Fibroblast of lung (primary cell): ENCODE data around the gene MAD2L1BP. TPM values are rescaled to one million over a fixed set of nuclear protein-coding genes. Genes with fewer than 3 reads are reported as not detected.

Source experiments
- DNase-seq, 2 donors: peaks; one replicate each; pipeline versions ENCODE4 v3.0.0 to v3.0.0-alpha.2; 2010; ENCODE audit warnings: low read depth in 2 of 2
- H2AFZ ChIP-seq: 2 replicates; pipeline ENCODE4 v1.5.1; 2012; ENCODE audit warnings: low read length, control low read depth, inconsistent platforms
- H3K27ac ChIP-seq: 2 replicates; pipeline ENCODE4 v1.5.1; 2011; ENCODE audit warnings: low read length, control low read depth; ENCODE audit not compliant: insufficient read depth
- H3K27me3 ChIP-seq: 2 replicates; pipeline ENCODE4 v1.5.1; 2011; ENCODE audit warnings: mild to moderate bottlenecking, low read length; ENCODE audit not compliant: control insufficient read depth, insufficient read depth
- H3K36me3 ChIP-seq: 2 replicates; pipeline ENCODE4 v1.5.1; 2011; ENCODE audit warnings: low read length; ENCODE audit not compliant: control insufficient read depth, insufficient read depth
- H3K4me1 ChIP-seq: 2 replicates; pipeline ENCODE4 v1.5.1; 2011; ENCODE audit warnings: low read length; ENCODE audit not compliant: control insufficient read depth, insufficient read depth; ENCODE audit errors: extremely low read depth
- H3K4me2 ChIP-seq: 2 replicates; pipeline ENCODE4 v1.5.1; 2011; ENCODE audit warnings: low read length, control low read depth; ENCODE audit not compliant: insufficient read depth; ENCODE audit errors: extremely low read depth
- H3K4me3 ChIP-seq, 4 experiments: fragments of 200-600 bp in 1 of 4; sonication (generic) in 1 of 4; replicated peaks in 1 of 4; 2 replicates each; pipeline ENCODE4 v1.5.1; 2011 to 2016; ENCODE audit warnings: low read length in 4 of 4, low read depth in 3 of 4, mild to moderate bottlenecking in 3 of 4, control low read depth in 2 of 4, inconsistent platforms in 1 of 4, mixed read lengths in 1 of 4; ENCODE audit not compliant: insufficient read depth in 1 of 4; ENCODE audit errors: control extremely low read depth in 1 of 4
- H3K79me2 ChIP-seq: 2 replicates; pipeline ENCODE4 v1.5.1; 2012; ENCODE audit warnings: mild to moderate bottlenecking, low read length, inconsistent platforms; ENCODE audit not compliant: control insufficient read depth, insufficient read depth
- H3K9ac ChIP-seq: 2 replicates; pipeline ENCODE4 v1.5.1; 2011; ENCODE audit warnings: mild to moderate bottlenecking, low read length, control low read depth; ENCODE audit not compliant: insufficient read depth
- H3K9me3 ChIP-seq: 2 replicates; pipeline ENCODE4 v1.5.1; 2012; ENCODE audit warnings: low read depth, low read length; ENCODE audit not compliant: control insufficient read depth, insufficient read depth
- H4K20me1 ChIP-seq: 2 replicates; pipeline ENCODE4 v1.5.1; 2011; ENCODE audit warnings: low read length; ENCODE audit not compliant: control insufficient read depth, insufficient read depth; ENCODE audit errors: extremely low read depth
- EZH2 ChIP-seq: IDR thresholded peaks from 2 replicates; pipeline ENCODE4 v1.5.1; 2012; ENCODE audit warnings: low read length, control low read depth, mild to moderate bottlenecking; ENCODE audit errors: missing control alignments
- polyA plus RNA-seq, 2 donors: library from polyadenylated mRNA; depleted of rRNA in 1 of 2; stranded (reverse) in 1 of 2; unstranded in 1 of 2; fragments of >200 nt; gene quantifications; 2 replicates each; pipeline ENCODE4 v1.2.1, GENCODE V29; 2011 to 2012; ENCODE audit warnings: missing spikeins in 1 of 2
- total RNA-seq: library from RNA; depleted of rRNA; stranded (reverse); fragments of >200 nt; gene quantifications from 2 replicates; pipeline ENCODE4 v1.2.1, GENCODE V29; 2014
- TF ChIP-seq, protein P1 (sequence below), 2 donors: IDR thresholded peaks in 1 of 2; conservative IDR thresholded peaks in 1 of 2; 1 replicate in 1 of 2; 2 replicates in 1 of 2; pipeline ENCODE4 v1.5.1; 2011 to 2012; ENCODE audit warnings: low read length in 2 of 2, control low read depth in 1 of 2, inconsistent platforms in 1 of 2, low read depth in 1 of 2, mild to moderate bottlenecking in 1 of 2

Gene MAD2L1BP
- total and polyA plus RNA-seq, 2 donors (not counting 1 experiment from before 2014, with no cell fraction given), result 19.2 to 34.5 TPM

DNA sequence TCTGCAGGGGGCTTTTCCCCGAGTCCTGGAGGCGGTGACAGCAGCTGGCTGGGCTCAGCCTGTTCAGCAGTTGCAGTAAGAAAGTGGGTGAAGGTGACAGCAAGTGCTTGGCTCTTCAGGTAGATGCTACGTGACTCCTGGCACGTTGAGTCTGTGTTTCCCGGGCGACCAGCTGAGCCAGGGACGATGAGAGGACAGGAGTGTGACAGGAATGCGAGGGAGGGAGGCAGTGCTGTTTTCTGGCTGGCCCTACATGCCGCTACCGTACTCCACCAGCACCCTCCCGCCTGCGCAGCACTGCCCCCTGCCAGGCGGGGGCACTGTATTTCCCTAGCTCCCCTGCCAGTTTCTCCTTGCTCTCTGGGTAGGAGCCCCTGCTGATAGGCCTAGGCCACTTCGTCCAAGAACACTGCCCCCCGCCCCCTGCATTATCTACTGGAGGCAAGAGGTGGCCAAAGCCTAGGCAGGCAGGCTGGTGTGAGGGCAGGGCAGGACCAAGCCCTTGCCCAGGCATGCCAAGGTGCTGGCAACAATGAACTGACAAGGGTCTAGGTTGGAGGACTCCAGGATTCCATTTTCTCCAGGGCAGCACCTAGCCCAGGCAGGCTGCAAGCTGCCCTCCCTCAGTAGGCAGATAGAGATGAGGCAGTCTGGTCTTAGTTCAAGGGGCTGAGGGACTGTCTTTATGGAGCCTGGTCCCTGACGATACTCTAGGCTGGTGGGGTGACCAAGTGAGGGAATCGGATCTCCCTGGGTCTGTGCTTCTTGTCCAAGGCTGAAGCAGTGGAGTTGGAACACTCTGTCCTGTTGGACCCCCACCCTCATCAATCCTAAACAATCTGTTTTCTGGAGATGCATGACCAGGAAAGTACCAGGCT, 32.8 kb downstream of the MAD2L1BP start:
- Histone ChIP-seq H3K4me3 (no peak overlapping the region), H3K79me2 (no peaks in the 10 kb centered on the region), H3K4me1 (peaks cover 9% of the 10 kb centered on the region), H4K20me1 (peaks cover 2% of the 10 kb centered on the region), H3K27ac (no peak overlapping the region), H3K9me3 (no peaks in the 10 kb centered on the region), H3K4me2 (no peak overlapping the region), H3K9ac (no peak overlapping the region), H2AFZ (no peak overlapping the region), H3K36me3 (peaks cover 14% of the 10 kb centered on the region), H3K27me3 (no peaks in the 10 kb centered on the region)
- DNase-seq, result peak; percentile 48 to 54
- TF ChIP-seq, protein P1, sequence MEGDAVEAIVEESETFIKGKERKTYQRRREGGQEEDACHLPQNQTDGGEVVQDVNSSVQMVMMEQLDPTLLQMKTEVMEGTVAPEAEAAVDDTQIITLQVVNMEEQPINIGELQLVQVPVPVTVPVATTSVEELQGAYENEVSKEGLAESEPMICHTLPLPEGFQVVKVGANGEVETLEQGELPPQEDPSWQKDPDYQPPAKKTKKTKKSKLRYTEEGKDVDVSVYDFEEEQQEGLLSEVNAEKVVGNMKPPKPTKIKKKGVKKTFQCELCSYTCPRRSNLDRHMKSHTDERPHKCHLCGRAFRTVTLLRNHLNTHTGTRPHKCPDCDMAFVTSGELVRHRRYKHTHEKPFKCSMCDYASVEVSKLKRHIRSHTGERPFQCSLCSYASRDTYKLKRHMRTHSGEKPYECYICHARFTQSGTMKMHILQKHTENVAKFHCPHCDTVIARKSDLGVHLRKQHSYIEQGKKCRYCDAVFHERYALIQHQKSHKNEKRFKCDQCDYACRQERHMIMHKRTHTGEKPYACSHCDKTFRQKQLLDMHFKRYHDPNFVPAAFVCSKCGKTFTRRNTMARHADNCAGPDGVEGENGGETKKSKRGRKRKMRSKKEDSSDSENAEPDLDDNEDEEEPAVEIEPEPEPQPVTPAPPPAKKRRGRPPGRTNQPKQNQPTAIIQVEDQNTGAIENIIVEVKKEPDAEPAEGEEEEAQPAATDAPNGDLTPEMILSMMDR (conservative IDR thresholded peaks at IDR 0.05 in 1 of 2, IDR thresholded peaks at IDR 0.05 in 1 of 2; ENCODE audit: low read depth in 1 of 2, low read length in 2 of 2), result peak; percentile 52 to 61
- no peak for TF ChIP-seq EZH2

DNA sequence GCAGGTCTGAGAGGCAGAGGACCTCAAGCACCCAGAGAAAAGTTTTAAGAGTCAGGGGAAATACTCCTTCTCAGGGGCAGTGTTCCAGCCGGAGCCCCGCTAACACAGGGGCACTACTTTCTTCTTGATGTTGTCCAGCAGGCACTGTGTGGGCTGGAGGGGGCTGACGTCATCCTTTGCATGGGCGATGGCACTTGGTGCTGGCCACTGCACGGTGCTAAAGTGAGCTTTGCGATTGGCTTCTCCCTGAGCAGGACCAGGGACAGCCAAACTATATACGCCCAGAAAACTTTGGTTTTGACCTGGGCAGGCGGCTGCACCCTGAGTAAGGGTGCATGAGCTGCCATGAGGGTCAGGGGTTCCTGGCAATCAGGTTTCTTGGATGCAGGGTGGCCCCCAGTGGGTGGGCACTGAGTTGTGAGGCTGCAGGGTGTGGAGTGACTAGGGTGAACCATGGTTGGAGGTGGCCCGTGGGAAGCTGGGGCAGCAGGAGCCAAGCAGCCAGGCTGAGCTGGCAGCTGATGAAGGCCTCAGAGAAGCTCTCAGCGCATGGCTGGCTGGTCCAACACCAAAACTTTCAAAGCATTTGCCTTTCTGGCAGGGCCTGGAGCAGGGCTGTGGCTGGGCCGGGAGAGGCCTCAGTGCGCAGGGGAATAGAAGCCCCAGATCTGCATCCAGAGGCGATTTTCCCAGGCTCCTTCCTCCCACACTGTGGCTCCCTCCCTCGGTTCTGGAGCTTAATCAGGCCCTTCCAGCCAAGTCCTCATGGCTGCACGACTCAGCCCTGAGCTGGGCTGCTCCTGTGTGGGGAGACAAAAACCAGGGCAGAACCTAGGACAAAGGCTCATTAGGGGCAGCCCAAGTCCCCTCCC, 33.6 kb downstream of the MAD2L1BP start:
- no peaks in the 10 kb centered on the region for H3K9me3 ChIP-seq
- no peak overlapping the region for H3K9ac ChIP-seq
- DNase-seq, result peak; percentile 49 to 74
- no peak overlapping the region for H3K4me3 ChIP-seq
- H3K79me2 ChIP-seq, result no peaks in the 10 kb centered on the region
- peaks cover 2% of the 10 kb centered on the region for H4K20me1 ChIP-seq
- no peak overlapping the region for H2AFZ ChIP-seq
- TF ChIP-seq, protein P1 (conservative IDR thresholded peaks at IDR 0.05 in 1 of 2, IDR thresholded peaks at IDR 0.05 in 1 of 2; ENCODE audit: low read depth in 1 of 2, low read length in 2 of 2), result no peak
- TF ChIP-seq EZH2, result no peak
- H3K27me3 ChIP-seq, result no peaks in the 10 kb centered on the region
- H3K4me1 ChIP-seq, result peaks cover 14% of the 10 kb centered on the region
- H3K27ac ChIP-seq, result no peak overlapping the region
- peaks cover 22% of the 10 kb centered on the region for H3K36me3 ChIP-seq
- H3K4me2 ChIP-seq, result peak overlapping the region; percentile 6
